Tibial nerve (tissue), 3 donors: Measurements from ENCODE around the gene MED13L.

Experiments
- CTCF ChIP-seq, 5 experiments: fragments of 200-600 bp in 3 of 5; fragments of 450-650 bp in 2 of 5; sonication (generic) in 3 of 5; IDR thresholded peaks; one replicate each; pipeline ENCODE4 v1.5.1; 2016 to 2019; ENCODE audit warnings: antibody characterized with exemption in 5 of 5, mild to moderate bottlenecking in 3 of 5, moderate library complexity in 2 of 5
- POLR2A ChIP-seq, 2 donors: fragments of 450-650 bp; IDR thresholded peaks; one replicate each; pipeline ENCODE4 v1.6.1; 2017; ENCODE audit warnings: antibody characterized with exemption in 2 of 2, mild to moderate bottlenecking in 2 of 2, moderate library complexity in 2 of 2

- no peak for TF ChIP-seq CTCF (IDR thresholded peaks at IDR 0.05)
- no peak for TF ChIP-seq POLR2A (IDR thresholded peaks at IDR 0.05)
Observed at GRCh38 chr12:116153983-116154382, 123.5 kb downstream of the MED13L start.
